Activated CD4-positive, alpha-beta T cell treated with anti-CD3 and anti-CD28 coated beads for 36 hours (primary cell): ENCODE results near the gene ZNF689. TPM values are rescaled to one million over a fixed set of nuclear protein-coding genes. Genes with fewer than 3 reads are reported as not detected.

ENCODE experiments used
- ATAC-seq: fragments of 200-7000 bp; cut with Tn5 transposase; one replicate; pipeline ENCODE4 v1.10.0; 2021; ENCODE audit warnings: mild to moderate bottlenecking, moderate library complexity
- CTCF ChIA-PET: fragments of 350-600 bp; sonication (Branson Sonifier 250); formaldehyde crosslinking; loops from one replicate; lab custom pipeline; 2021; ENCODE audit warnings: antibody characterized with exemption; lab: Charles Lee
- POLR2A ChIA-PET: fragments of 350-600 bp; sonication (Branson Sonifier 250); formaldehyde crosslinking; loops from one replicate; lab custom pipeline; 2021; ENCODE audit warnings: antibody characterized with exemption, inconsistent platforms; lab: Charles Lee
- DNase-seq: peaks from one replicate; pipeline ENCODE4 v3.0.0-alpha.2; 2020
- H3K27ac Mint-ChIP-seq: one replicate; pipeline ENCODE4 v1.8.0; 2021; ENCODE audit warnings: mixed read lengths
- H3K27me3 Mint-ChIP-seq: one replicate; pipeline ENCODE4 v1.8.0; 2021; ENCODE audit warnings: mixed read lengths
- H3K36me3 Mint-ChIP-seq: one replicate; pipeline ENCODE4 v1.8.0; 2021; ENCODE audit warnings: low read depth, mixed read lengths
- H3K4me1 Mint-ChIP-seq: one replicate; pipeline ENCODE4 v1.8.0; 2021; ENCODE audit warnings: mixed read lengths
- H3K4me3 Mint-ChIP-seq: one replicate; pipeline ENCODE4 v1.8.0; 2021; ENCODE audit warnings: mild to moderate bottlenecking, moderate library complexity, mixed read lengths
- H3K9me3 Mint-ChIP-seq: one replicate; pipeline ENCODE4 v1.8.0; 2021; ENCODE audit warnings: low read depth, mixed read lengths
- intact Hi-C, 2 experiments: fragments of 100-400 bp; cut with DNase I in 1 of 2; cut with micrococcal nuclease in 1 of 2; formaldehyde crosslinking; loops; one replicate each; pipeline versions ENCODE4 v1.14.2 to v1.15.1; 2022 to 2024; cut with DNase I, micrococcal nuclease
- total RNA-seq, 2 experiments: library from RNA; stranded (reverse); gene quantifications; one replicate each; pipeline ENCODE4 v1.2.3, GENCODE V29; 2021

The ZNF689 gene
- total RNA-seq, 2 experiments from 2014 or later: 9.0 to 10.7 TPM

GRCh38 chr16:30565984-30566383, 44.2 kb downstream of the ZNF689 start:
- no peaks in the 10 kb centered on the region for H3K36me3 Mint-ChIP-seq
- POLR2A ChIA-PET: interaction anchor here (0.6 to 0.7 kb wide), 2 partner anchors 8 to 29 kb away, joined by 5 read pairs; no protein-coding TSS in a partner anchor
- H3K9me3 Mint-ChIP-seq: no peaks in the 10 kb centered on the region
- CTCF ChIA-PET: interaction anchor here (0.6 to 2.2 kb wide), 5 partner anchors 17 to 136 kb away, joined by 3 to 9 read pairs (median 5); partner anchors contain the start of genes DCTPP1, ZNF689 and ZNF747
- H3K4me1 Mint-ChIP-seq: peaks cover 42% of the 10 kb centered on the region
- DNase-seq: no peak
- H3K4me3 Mint-ChIP-seq: no peak overlapping the region
- H3K27ac Mint-ChIP-seq: peak overlapping the region; percentile 93
- intact Hi-C loops: loop anchor here in 1 of 2 experiments (5.0 kb wide), 2 partner anchors 91 to 94 kb away; partner anchors contain the start of genes FBRS and ITGAL
- ATAC-seq: no peak
- H3K27me3 Mint-ChIP-seq: no peaks in the 10 kb centered on the region

- H3K27ac Mint-ChIP-seq: no peak overlapping the region
- H3K27me3 Mint-ChIP-seq: no peaks in the 10 kb centered on the region
- H3K4me1 Mint-ChIP-seq: peaks cover 41% of the 10 kb centered on the region
- no peaks in the 10 kb centered on the region for H3K9me3 Mint-ChIP-seq
- DNase-seq (no peak), ATAC-seq (no peak)
- ChIA-PET CTCF (interaction anchor here (0.6 to 2.2 kb wide), 6 partner anchors 18 to 136 kb away, joined by 3 to 9 read pairs (median 4); partner anchors contain the start of genes DCTPP1, ZNF689 and ZNF747), POLR2A (interaction anchor here (0.6 to 0.7 kb wide), 3 partner anchors 8 to 474 kb away, joined by 3 to 5 read pairs (median 5); partner anchors contain the start of gene TBX6)
- intact Hi-C loops: loop anchor here in 1 of 2 experiments (5.0 kb wide), 2 partner anchors 92 to 93 kb away; partner anchors contain the start of genes FBRS and ITGAL
- H3K4me3 Mint-ChIP-seq: no peak overlapping the region
- no peaks in the 10 kb centered on the region for H3K36me3 Mint-ChIP-seq
These were observed 44.7 kb downstream of the ZNF689 start for GRCh38 chr16:30565526-30565925.

GRCh38 chr16:30562021-30562420, 48.2 kb downstream of the ZNF689 start:
- Mint-ChIP-seq H3K4me1 (peaks cover 30% of the 10 kb centered on the region), H3K27ac (no peak overlapping the region), H3K9me3 (no peaks in the 10 kb centered on the region), H3K36me3 (no peaks in the 10 kb centered on the region), H3K4me3 (peak overlapping the region; percentile 75), H3K27me3 (no peaks in the 10 kb centered on the region)
- ATAC-seq (no peak), DNase-seq (no peak)
- POLR2A ChIA-PET: interaction anchor here (1.2 kb wide), 1 partner anchor 132 kb away, joined by 4 read pairs; the partner anchor contains the start of gene DCTPP1
- CTCF ChIA-PET: interaction anchor here (0.6 to 1.0 kb wide), 6 partner anchors 26 to 380 kb away, joined by 3 to 6 read pairs (median 3); no protein-coding TSS in a partner anchor
- intact Hi-C loops: no loop called here

GRCh38 chr16:30561089-30561816, 48.9 kb downstream of the ZNF689 start:
- no peak for ATAC-seq
- POLR2A ChIA-PET: interaction anchor here (1.2 to 1.3 kb wide), 2 partner anchors 26 to 131 kb away, joined by 4 to 6 read pairs; partner anchors contain the start of gene DCTPP1
- Mint-ChIP-seq H3K27me3 (no peaks in the 10 kb centered on the region), H3K4me3 (peak overlapping the region; percentile 75), H3K4me1 (peaks cover 26% of the 10 kb centered on the region), H3K27ac (peak overlapping the region; percentile 83), H3K9me3 (no peaks in the 10 kb centered on the region), H3K36me3 (peaks cover 2% of the 10 kb centered on the region)
- peak; percentile 46 for DNase-seq
- CTCF ChIA-PET: interaction anchor here (0.6 to 1.0 kb wide), 4 partner anchors 25 to 132 kb away, joined by 3 to 6 read pairs (median 3); no protein-coding TSS in a partner anchor
- intact Hi-C loops: no loop called here

DNA sequence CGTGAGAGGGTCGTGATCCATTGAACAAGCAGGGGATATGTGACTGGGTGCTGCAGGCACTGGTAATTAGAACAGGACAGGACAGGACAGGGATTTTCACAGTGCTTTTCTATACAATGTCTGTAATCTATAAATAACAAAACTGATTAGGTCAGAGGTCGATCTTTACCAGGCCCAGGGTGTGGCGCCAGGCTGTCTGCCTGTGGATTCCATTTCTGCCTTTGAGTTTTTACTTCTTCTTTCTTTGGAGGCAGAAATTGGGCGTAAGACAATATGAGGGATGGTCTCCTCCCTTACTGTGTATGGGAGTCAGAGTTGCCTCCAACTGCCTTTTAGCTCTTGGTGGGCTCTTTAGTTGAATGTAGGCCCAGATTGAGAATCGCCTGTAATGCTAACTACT, 50.5 kb downstream of the ZNF689 start:
- H3K27me3 Mint-ChIP-seq: no peaks in the 10 kb centered on the region

GRCh38 chr16:30558789-30559377, 51.3 kb downstream of the ZNF689 start:
- H3K27ac Mint-ChIP-seq: peak overlapping the region; percentile 94
- ChIA-PET POLR2A (interaction anchor here (0.6 to 2.8 kb wide), 10 partner anchors 8 to 151 kb away, joined by 3 to 30 read pairs (median 6); partner anchors contain the start of genes DCTPP1, PRR14, ZNF688 and ZNF747), CTCF (interaction anchor here (0.8 to 3.1 kb wide), 12 partner anchors 8 to 141 kb away, joined by 3 to 22 read pairs (median 4); partner anchors contain the start of genes DCTPP1, ZNF688 and ZNF747)
- H3K27me3 Mint-ChIP-seq: no peaks in the 10 kb centered on the region
- peaks cover 17% of the 10 kb centered on the region for H3K36me3 Mint-ChIP-seq
- H3K4me1 Mint-ChIP-seq: peaks cover 36% of the 10 kb centered on the region
- intact Hi-C loops: loop anchor here (1.0 to 10.0 kb wide), 20 partner anchors 8 to 464 kb away; partner anchors contain the start of genes DCTPP1 (in 1 of the 2), FBRS (in 1 of the 2), ITGAL (in 1 of the 2) and PRR14 (in 1 of the 2)
- ATAC-seq (no peak), DNase-seq (no peak)
- H3K9me3 Mint-ChIP-seq: no peaks in the 10 kb centered on the region
- H3K4me3 Mint-ChIP-seq: peak overlapping the region; percentile 85

More for the DNA sequence above, 50.5 kb downstream of the ZNF689 start:
- no peak overlapping the region for H3K27ac Mint-ChIP-seq
- intact Hi-C loops: loop anchor here (2.0 to 10.0 kb wide), 4 partner anchors 33 to 465 kb away; partner anchors contain the start of genes ITGAL (in 1 of the 2), SRCAP (in 1 of the 2), TBX6 (in 1 of the 2) and YPEL3 (in 1 of the 2)
- peaks cover 11% of the 10 kb centered on the region for H3K36me3 Mint-ChIP-seq
- ChIA-PET POLR2A (no interaction called here), CTCF (interaction anchor here (1.5 kb wide), 1 partner anchor 138 kb away, joined by 3 read pairs; no protein-coding TSS in a partner anchor)
- H3K4me1 Mint-ChIP-seq: peaks cover 30% of the 10 kb centered on the region
- H3K4me3 Mint-ChIP-seq: no peak overlapping the region
- no peaks in the 10 kb centered on the region for H3K9me3 Mint-ChIP-seq
- no peak for ATAC-seq
- no peak for DNase-seq

DNA sequence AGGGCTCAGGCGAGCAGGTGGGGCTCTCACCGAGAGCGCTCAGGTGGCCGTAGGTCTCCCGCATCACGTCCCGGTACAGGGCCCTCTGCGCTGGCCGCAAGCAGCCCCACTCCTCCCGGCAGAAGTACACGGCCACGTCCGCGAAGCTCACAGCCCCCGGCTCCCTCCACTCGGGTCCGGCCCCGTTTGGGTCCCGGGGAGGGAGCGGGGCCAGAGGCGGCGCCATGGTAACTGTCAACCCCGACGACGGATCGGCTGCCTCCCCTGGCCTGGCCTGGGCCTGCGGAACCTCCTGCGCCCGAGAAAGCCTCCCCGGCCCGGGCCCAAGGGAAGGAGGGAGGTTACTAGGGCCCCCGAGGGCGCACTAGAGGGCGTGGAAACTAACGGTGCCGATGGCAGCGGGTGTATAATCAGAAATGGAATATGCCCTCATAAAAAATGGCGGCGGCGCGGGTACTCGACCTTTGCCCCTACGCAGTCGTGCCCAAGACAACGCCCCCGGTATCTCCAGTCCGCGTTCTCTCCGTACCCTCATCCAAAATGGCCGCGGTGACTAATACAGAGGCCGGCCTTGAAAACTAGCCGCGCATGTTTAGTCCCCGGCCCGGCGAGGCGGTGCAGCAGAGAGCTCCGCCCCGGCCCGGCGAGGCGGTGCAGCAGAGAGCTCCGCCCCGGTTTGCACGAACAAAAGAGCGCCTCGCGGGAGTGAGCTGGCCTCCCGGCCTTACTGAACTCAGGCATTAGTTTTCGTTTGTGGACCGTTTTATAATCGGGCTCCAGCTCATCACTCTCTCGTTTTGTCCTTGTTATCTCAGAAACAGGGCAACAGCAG, 52.0 kb downstream of the ZNF689 start, which contains the start of gene ZNF764:
TSS of gene ZNF764 (minus strand) at position 418 of the 832 bp plus-strand sequence. CDS start at position 226, 192 bp downstream.
- H3K27me3 Mint-ChIP-seq: no peaks in the 10 kb centered on the region
- H3K27ac Mint-ChIP-seq: peak within 1 kb of the TSS; percentile 94
- POLR2A ChIA-PET: interaction anchor here (0.6 to 2.8 kb wide), 12 partner anchors 8 to 151 kb away, joined by 3 to 30 read pairs (median 5); partner anchors contain the start of genes DCTPP1, PRR14, ZNF688 and ZNF747
- peak within 1 kb of the TSS; percentile 85 for H3K4me3 Mint-ChIP-seq
- CTCF ChIA-PET: interaction anchor here (0.7 to 3.1 kb wide), 15 partner anchors 9 to 187 kb away, joined by 3 to 22 read pairs (median 4); partner anchors contain the start of genes DCTPP1, ZNF688 and ZNF747
- H3K36me3 Mint-ChIP-seq: peaks cover 23% of the 10 kb centered on the region
- ATAC-seq: peak; percentile 96
- DNase-seq: peak; percentile 99
- intact Hi-C loops: loop anchor here (1.0 to 10.0 kb wide), 20 partner anchors 9 to 463 kb away; partner anchors contain the start of genes DCTPP1 (in 1 of the 2), FBRS (in 1 of the 2), ITGAL (in 1 of the 2) and PRR14 (in 1 of the 2)
- H3K4me1 Mint-ChIP-seq: peaks cover 44% of the 10 kb centered on the region
- H3K9me3 Mint-ChIP-seq: no peaks in the 10 kb centered on the region

- H3K4me3 Mint-ChIP-seq: peak overlapping the region; percentile 85
- peaks cover 28% of the 10 kb centered on the region for H3K36me3 Mint-ChIP-seq
- peaks cover 49% of the 10 kb centered on the region for H3K4me1 Mint-ChIP-seq
- ChIA-PET POLR2A (interaction anchor here (0.6 to 2.8 kb wide), 8 partner anchors 8 to 140 kb away, joined by 3 to 30 read pairs (median 6); partner anchors contain the start of genes ZNF688, ZNF747 and ZNF785), CTCF (interaction anchor here (1.2 to 3.1 kb wide), 7 partner anchors 10 to 187 kb away, joined by 3 to 22 read pairs (median 5); partner anchors contain the start of genes DCTPP1, ZNF688 and ZNF747)
- H3K27me3 Mint-ChIP-seq: no peaks in the 10 kb centered on the region
- peak overlapping the region; percentile 93 for H3K27ac Mint-ChIP-seq
- no peak for DNase-seq
- no peak for ATAC-seq
- intact Hi-C loops: loop anchor here (5.0 to 10.0 kb wide), 2 partner anchors 140 to 463 kb away; partner anchors contain the start of genes SRCAP (in 1 of the 2), TBX6 (in 1 of the 2) and YPEL3 (in 1 of the 2)
- H3K9me3 Mint-ChIP-seq: no peaks in the 10 kb centered on the region
These were observed 52.6 kb downstream of the ZNF689 start for GRCh38 chr16:30557707-30557956.

- ChIA-PET POLR2A (no interaction called here), CTCF (interaction anchor here (2.9 to 3.1 kb wide), 2 partner anchors 21 to 126 kb away, joined by 14 to 22 read pairs; partner anchors contain the start of genes DCTPP1 and ZNF747)
- peaks cover 33% of the 10 kb centered on the region for H3K36me3 Mint-ChIP-seq
- intact Hi-C loops: loop anchor here (5.0 to 10.0 kb wide), 2 partner anchors 141 to 461 kb away; partner anchors contain the start of genes SRCAP (in 1 of the 2), TBX6 (in 1 of the 2) and YPEL3 (in 1 of the 2)
- H3K4me3 Mint-ChIP-seq: peak overlapping the region; percentile 85
- DNase-seq: no peak
- H3K4me1 Mint-ChIP-seq: peaks cover 56% of the 10 kb centered on the region
- no peaks in the 10 kb centered on the region for H3K9me3 Mint-ChIP-seq
- peak overlapping the region; percentile 17 for H3K27ac Mint-ChIP-seq
- no peaks in the 10 kb centered on the region for H3K27me3 Mint-ChIP-seq
- no peak for ATAC-seq
These were observed 54.1 kb downstream of the ZNF689 start for GRCh38 chr16:30556125-30556473.
